SU-DHL-6 (cell line): ENCODE measurements around the gene PLA2G10.

Source experiments
- H2AFZ ChIP-seq: fragments of 200-600 bp; sonication (generic); 2 replicates; pipeline ENCODE4 v1.6.1; 2014; ENCODE audit warnings: low read depth, mild to moderate bottlenecking, moderate library complexity, mixed read lengths, antibody characterized with exemption, low read length; ENCODE audit not compliant: severe bottlenecking
- H3F3A ChIP-seq: fragments of 200-600 bp; shearing (Covaris generic); 2 replicates; pipeline ENCODE4 v1.6.0; 2016; ENCODE audit warnings: antibody characterized with exemption, mild to moderate bottlenecking; ENCODE audit not compliant: insufficient read depth
- H3K27ac ChIP-seq: fragments of 200-600 bp; sonication (generic); 2 replicates; pipeline ENCODE4 v1.5.1; 2016; ENCODE audit warnings: low read depth, mild to moderate bottlenecking, low read length, moderate library complexity, mixed read lengths
- H3K27me3 ChIP-seq: fragments of 200-600 bp; sonication (generic), shearing (Covaris generic); 2 replicates; pipeline ENCODE4 v1.6.0; 2014; ENCODE audit warnings: mild to moderate bottlenecking, low read length
- H3K36me3 ChIP-seq: fragments of 200-600 bp; sonication (generic); 2 replicates; pipeline ENCODE4 v1.6.1; 2014; ENCODE audit warnings: mild to moderate bottlenecking, low read length, mixed read lengths
- H3K4me2 ChIP-seq: fragments of 300-600, 200-600 bp; shearing (Covaris generic), sonication (generic); 2 replicates; pipeline ENCODE4 v1.6.0; 2014; ENCODE audit warnings: low read length, low read depth, mild to moderate bottlenecking; ENCODE audit not compliant: poor library complexity, severe bottlenecking
- H3K4me3 ChIP-seq: fragments of 200-600 bp; sonication (generic); 2 replicates; pipeline ENCODE4 v1.5.1; 2014; ENCODE audit warnings: antibody characterized with exemption, low read length, mild to moderate bottlenecking, mixed read lengths; ENCODE audit not compliant: insufficient read depth, poor library complexity, severe bottlenecking
- H3K79me2 ChIP-seq: fragments of 200-600 bp; sonication (generic); 2 replicates; pipeline ENCODE4 v1.6.1; 2014; ENCODE audit warnings: mild to moderate bottlenecking, low read length, moderate library complexity; ENCODE audit not compliant: insufficient read depth
- H3K9ac ChIP-seq: fragments of 200-600 bp; sonication (generic); 2 replicates; pipeline ENCODE4 v1.7.0; 2014; ENCODE audit warnings: mild to moderate bottlenecking, low read length
- H3K9me2 ChIP-seq: fragments of 200-600 bp; sonication (generic); replicated peaks from 2 replicates; pipeline ENCODE4 v1.6.1; 2014; ENCODE audit warnings: low read length; ENCODE audit not compliant: insufficient read depth
- H3K9me3 ChIP-seq: fragments of 200-600 bp; sonication (generic); 2 replicates; pipeline ENCODE4 v1.6.1; 2014; ENCODE audit warnings: low read length, mixed read lengths; ENCODE audit not compliant: insufficient read depth
- H4K20me1 ChIP-seq: fragments of 200-600 bp; sonication (generic); 2 replicates; pipeline ENCODE4 v1.6.1; 2014; ENCODE audit warnings: low read depth, mild to moderate bottlenecking, antibody characterized with exemption, low read length, moderate library complexity, mixed read lengths
- CTCF ChIP-seq: fragments of 200-600 bp; sonication (generic); IDR thresholded peaks from one replicate; pipeline ENCODE4 v1.5.1; 2017; ENCODE audit warnings: antibody characterized with exemption, mild to moderate bottlenecking, low read length, moderate library complexity; ENCODE audit not compliant: insufficient read depth, poor library complexity, severe bottlenecking
- EZH2phosphoT487 ChIP-seq: fragments of 200-600 bp; sonication (generic), shearing (Covaris generic); conservative IDR thresholded peaks from 2 replicates; pipeline ENCODE4 v1.6.1; 2018; ENCODE audit warnings: mild to moderate bottlenecking, antibody characterized with exemption, low read length, moderate library complexity, mixed read lengths

Gene PLA2G10

GRCh38 chr16:14678748-14679497 lies 15.2 kb downstream of the PLA2G10 start:
- no peak for TF ChIP-seq CTCF
- TF ChIP-seq EZH2phosphoT487, result no peak

DNA sequence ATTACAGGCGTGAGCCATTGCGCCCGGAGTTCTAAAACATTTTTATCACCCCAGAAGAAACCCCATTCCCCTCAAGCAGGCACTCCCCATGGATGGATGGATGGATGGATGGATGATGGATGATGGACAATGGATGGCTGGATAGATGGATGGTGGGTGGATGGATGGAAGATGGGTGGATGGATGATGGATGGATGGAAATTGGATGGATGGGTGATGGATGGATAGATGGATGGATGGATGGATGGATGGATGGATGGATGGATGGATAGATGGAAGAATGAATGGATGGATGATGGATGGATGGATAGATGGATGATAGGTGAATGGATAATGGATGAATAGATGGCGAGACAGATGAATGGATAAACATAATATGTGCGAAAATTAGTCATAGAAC lies 16.5 kb downstream of the PLA2G10 start:
- no peak overlapping the region for H3K4me2 ChIP-seq
- no peak for TF ChIP-seq EZH2phosphoT487
- TF ChIP-seq CTCF, result no peak
- H2AFZ ChIP-seq, result no peak overlapping the region
- no peaks in the 10 kb centered on the region for H3K79me2 ChIP-seq
- no peak overlapping the region for H3K9ac ChIP-seq
- no peaks in the 10 kb centered on the region for H3K9me2 ChIP-seq
- H3K4me3 ChIP-seq, result no peak overlapping the region
- H3K9me3 ChIP-seq, result no peaks in the 10 kb centered on the region
- H4K20me1 ChIP-seq, result no peaks in the 10 kb centered on the region
- H3F3A ChIP-seq, result peaks cover 1% of the 10 kb centered on the region; the same call in 1 of the 2 replicates
- no peaks in the 10 kb centered on the region for H3K27me3 ChIP-seq
- no peaks in the 10 kb centered on the region for H3K36me3 ChIP-seq
- no peak overlapping the region for H3K27ac ChIP-seq

More at GRCh38 chr16:14678748-14679497, 15.2 kb downstream of the PLA2G10 start:
- H4K20me1 ChIP-seq, result no peaks in the 10 kb centered on the region
- H3K27me3 ChIP-seq, result no peaks in the 10 kb centered on the region
- H3K4me3 ChIP-seq, result no peak overlapping the region
- H3F3A ChIP-seq, result no peaks in the 10 kb centered on the region
- no peaks in the 10 kb centered on the region for H3K9me2 ChIP-seq
- H3K36me3 ChIP-seq, result no peaks in the 10 kb centered on the region
- H3K4me2 ChIP-seq, result no peak overlapping the region
- H3K79me2 ChIP-seq, result no peaks in the 10 kb centered on the region
- no peaks in the 10 kb centered on the region for H3K9me3 ChIP-seq
- no peak overlapping the region for H3K27ac ChIP-seq
- no peak overlapping the region for H3K9ac ChIP-seq
- no peak overlapping the region for H2AFZ ChIP-seq

GRCh38 chr16:14676633-14677032 lies 17.5 kb downstream of the PLA2G10 start:
- no peak overlapping the region for H2AFZ ChIP-seq
- no peak overlapping the region for H3K27ac ChIP-seq
- no peaks in the 10 kb centered on the region for H3K79me2 ChIP-seq
- H3K9me3 ChIP-seq, result no peaks in the 10 kb centered on the region
- no peaks in the 10 kb centered on the region for H3K36me3 ChIP-seq
- no peaks in the 10 kb centered on the region for H3K27me3 ChIP-seq
- no peak overlapping the region for H3K4me3 ChIP-seq
- no peaks in the 10 kb centered on the region for H4K20me1 ChIP-seq
- no peak overlapping the region for H3K9ac ChIP-seq
- H3K4me2 ChIP-seq, result no peak overlapping the region
- H3F3A ChIP-seq, result peaks cover 10% of the 10 kb centered on the region
- TF ChIP-seq EZH2phosphoT487 (no peak), CTCF (no peak)
- H3K9me2 ChIP-seq, result no peaks in the 10 kb centered on the region
